ENCODE results near the gene SESTD1. TPM values are rescaled to one million over a fixed set of nuclear protein-coding genes. Genes with fewer than 3 reads are reported as not detected.

Gene SESTD1
- total and polyA plus RNA-seq, 2 of the 4 experiments (the other 2 are of a cell fraction): 8.4 to 12.7 TPM

DNA sequence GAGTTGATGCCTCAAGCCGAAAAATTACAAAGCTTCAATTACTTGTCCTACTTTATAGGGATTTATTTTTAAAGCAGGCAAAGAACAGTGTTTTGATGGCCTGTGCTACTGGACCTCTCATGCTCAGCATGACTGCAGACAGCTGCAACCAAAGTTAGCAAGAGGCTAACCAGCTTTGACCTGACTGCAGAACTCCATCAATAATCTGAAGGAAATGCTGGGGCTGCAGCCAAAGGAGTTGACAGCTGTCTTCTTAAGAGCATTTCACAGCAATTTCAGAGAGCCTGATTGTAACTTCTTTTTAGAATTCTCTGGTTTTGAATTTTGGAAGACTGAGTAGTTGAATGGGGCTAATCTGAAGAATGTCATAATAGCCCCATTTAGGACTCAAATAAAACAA, 46.5 kb upstream of the SESTD1 start:
- Histone ChIP-seq H2AK9ac (replicated peaks; ENCODE audit: low read depth, low read length, poor library complexity) (no peak overlapping the region), H4K91ac (ENCODE audit: insufficient read depth, low read depth, low read length) (no peak overlapping the region), H2AFZ (replicated peaks; ENCODE audit: low read length, poor library complexity) (no peak overlapping the region), H2BK120ac (ENCODE audit: low read depth, low read length) (no peak overlapping the region), H3K4ac (ENCODE audit: low read depth, low read length) (no peak overlapping the region), H3K79me1 (ENCODE audit: low read depth in 1 of 2, low read length in 2 of 2) (no peaks in the 10 kb centered on the region), H3K56ac (ENCODE audit: extremely low read depth, insufficient read depth, low read length) (no peak overlapping the region), H4K8ac (ENCODE audit: low read depth in 2 of 2, low read length in 2 of 2) (no peak overlapping the region), H3K9me1 (ENCODE audit: insufficient read depth, low read length) (no peaks in the 10 kb centered on the region), H2AK5ac (ENCODE audit: low read depth, low read length) (no peak overlapping the region), H3K27ac (ENCODE audit: insufficient read depth, low read length) (no peak overlapping the region), H3K4me3 (ENCODE audit: insufficient read depth, low read depth, low read length) (no peak overlapping the region), H3K9ac (ENCODE audit: low read depth, low read length) (no peak overlapping the region), H2BK5ac (ENCODE audit: low read depth, low read length, poor library complexity, severe bottlenecking) (no peak overlapping the region), H2BK20ac (ENCODE audit: low read depth, low read length) (no peak overlapping the region), H3K14ac (replicated peaks; ENCODE audit: low read depth, low read length) (no peak overlapping the region), H3K4me2 (ENCODE audit: low read depth, low read length) (no peak overlapping the region), H3K36me3 (ENCODE audit: control insufficient read depth, insufficient read depth, low read length) (no peaks in the 10 kb centered on the region), H3K27me3 (ENCODE audit: control insufficient read depth, insufficient read depth, low read length) (peaks cover 7% of the 10 kb centered on the region), H3K9me3 (ENCODE audit: control insufficient read depth, insufficient read depth, low read length) (no peaks in the 10 kb centered on the region), H3K23ac (ENCODE audit: low read depth, low read length) (no peak overlapping the region), H4K20me1 (ENCODE audit: insufficient read depth, low read length) (no peaks in the 10 kb centered on the region), H3K4me1 (ENCODE audit: control insufficient read depth, insufficient read depth, low read length) (no peaks in the 10 kb centered on the region), H2BK15ac (ENCODE audit: low read depth, low read length) (no peak overlapping the region), H4K5ac (ENCODE audit: low read depth, low read length) (no peak overlapping the region), H3K18ac (ENCODE audit: low read depth, low read length) (no peak overlapping the region)
- no CpG with 5 or more reads among the region's 1 CpG for WGBS, 2 experiments (ENCODE audit: extremely low coverage in 2 of 2, insufficient read length in 1 of 2)
- DNase-seq (no peak), ATAC-seq (ENCODE audit: low read depth) (no peak)
- dilution Hi-C loops (cut with HindIII; ENCODE audit: low sequenced_read_pairs, unreplicated experiment) (no loop called here), intact Hi-C loops (cut with micrococcal nuclease) (no loop called here), in situ Hi-C loops (cut with MboI; ENCODE audit: low sequenced_read_pairs) (no loop called here)
- ChIA-PET CTCF (interaction anchor here (0.8 kb wide), 1 partner anchor 9 kb away, joined by 3 read pairs; no protein-coding TSS in a partner anchor), POLR2A (ENCODE audit: unreplicated experiment) (no interaction called here)
- TF ChIP-seq BHLHE40 (IDR thresholded peaks at IDR 0.05; ENCODE audit: low read depth, low read length) (no peak), SMC3 (IDR thresholded peaks at IDR 0.05; ENCODE audit: low read depth, low read length) (no peak), FOS (IDR thresholded peaks at IDR 0.05; ENCODE audit: low read depth, low read length) (no peak)
- BruUV-seq (replicated peaks): no TSS peak
